ENCODE measurements around the gene TICAM2. TPM values are rescaled to one million over a fixed set of nuclear protein-coding genes. Genes with fewer than 3 reads are reported as not detected.
A peak's percentile ranks its signal among the peaks of the same experiment; 100 is the strongest.

Gene TICAM2
- total and polyA plus RNA-seq, 10 donors: 2.9 to 9.2 (median 5.3) TPM

DNA sequence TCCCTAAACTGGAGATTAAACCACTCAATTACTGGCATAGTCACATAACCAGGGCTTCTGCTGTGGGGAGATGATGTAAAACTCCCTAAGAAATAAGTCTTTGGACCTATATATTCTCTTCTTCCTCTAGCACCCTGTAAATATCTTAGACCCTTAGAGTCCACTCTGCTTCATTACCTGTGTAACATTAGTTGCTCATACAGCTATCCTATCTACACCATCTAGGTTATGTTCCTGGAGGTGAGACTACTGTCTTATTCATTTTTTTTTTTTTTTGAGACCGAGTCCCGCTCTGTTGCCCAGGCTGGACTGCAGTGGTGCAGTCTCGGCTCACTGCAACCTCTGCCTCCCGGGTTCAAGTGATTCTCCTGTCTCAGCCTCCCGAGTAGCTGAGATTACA, 9.6 kb upstream of the TICAM2 start:
- no peaks in the 10 kb centered on the region for H3K9me3 ChIP-seq
- WGBS, 5 donors: 89 to 97% (median 95%) methylated on average over 5 of the region's 5 CpGs
- H3K36me3 ChIP-seq: peaks cover 2 to 59% (median 16%) of the 10 kb centered on the region in 6 donors
- H3K4me1 ChIP-seq: no peaks in the 10 kb centered on the region
- DNase-seq: no peak
- H3K27me3 ChIP-seq (replicated peaks in 1 of 7): no peaks in the 10 kb centered on the region
- no peak overlapping the region for H3K27ac ChIP-seq
- TF ChIP-seq, protein P1, sequence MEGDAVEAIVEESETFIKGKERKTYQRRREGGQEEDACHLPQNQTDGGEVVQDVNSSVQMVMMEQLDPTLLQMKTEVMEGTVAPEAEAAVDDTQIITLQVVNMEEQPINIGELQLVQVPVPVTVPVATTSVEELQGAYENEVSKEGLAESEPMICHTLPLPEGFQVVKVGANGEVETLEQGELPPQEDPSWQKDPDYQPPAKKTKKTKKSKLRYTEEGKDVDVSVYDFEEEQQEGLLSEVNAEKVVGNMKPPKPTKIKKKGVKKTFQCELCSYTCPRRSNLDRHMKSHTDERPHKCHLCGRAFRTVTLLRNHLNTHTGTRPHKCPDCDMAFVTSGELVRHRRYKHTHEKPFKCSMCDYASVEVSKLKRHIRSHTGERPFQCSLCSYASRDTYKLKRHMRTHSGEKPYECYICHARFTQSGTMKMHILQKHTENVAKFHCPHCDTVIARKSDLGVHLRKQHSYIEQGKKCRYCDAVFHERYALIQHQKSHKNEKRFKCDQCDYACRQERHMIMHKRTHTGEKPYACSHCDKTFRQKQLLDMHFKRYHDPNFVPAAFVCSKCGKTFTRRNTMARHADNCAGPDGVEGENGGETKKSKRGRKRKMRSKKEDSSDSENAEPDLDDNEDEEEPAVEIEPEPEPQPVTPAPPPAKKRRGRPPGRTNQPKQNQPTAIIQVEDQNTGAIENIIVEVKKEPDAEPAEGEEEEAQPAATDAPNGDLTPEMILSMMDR (IDR thresholded peaks at IDR 0.05 in 8 of 11, conservative IDR thresholded peaks at IDR 0.05 in 3 of 11): no peak
- no peak for TF ChIP-seq POLR2A (IDR thresholded peaks at IDR 0.05)
- TF ChIP-seq POLR2AphosphoS5 (IDR thresholded peaks at IDR 0.05): no peak
- intact Hi-C loops (cut with DNase I; ENCODE audit: low total_unique reads): no loop called here
- no peak overlapping the region for H3K4me3 ChIP-seq

DNA sequence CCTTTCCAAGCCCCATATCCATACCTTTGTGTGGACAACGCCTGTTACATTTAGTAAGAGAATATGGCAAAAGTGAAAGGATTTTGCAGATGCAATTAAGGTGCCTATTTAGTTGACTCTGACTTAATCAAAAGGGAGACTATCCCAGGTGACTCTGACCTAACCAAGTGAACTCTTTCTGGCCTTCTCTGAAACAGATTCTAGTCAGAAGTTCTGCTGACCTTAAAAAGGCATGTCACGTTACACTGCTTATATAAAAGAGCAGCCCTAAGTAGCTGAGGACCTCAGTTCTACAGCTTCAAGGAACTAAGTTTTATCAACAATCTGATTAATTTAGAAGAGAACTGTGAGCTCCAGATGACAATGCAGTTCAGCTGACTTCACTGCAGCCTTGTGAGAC, 5.7 kb upstream of the TICAM2 start:
- no peaks in the 10 kb centered on the region for H3K9me3 ChIP-seq
- H3K4me3 ChIP-seq: no peak overlapping the region
- peaks cover 0 to 20% (median 5%) of the 10 kb centered on the region in 6 donors for H3K36me3 ChIP-seq
- H3K4me1 ChIP-seq: peaks cover 4 to 20% (median 9%) of the 10 kb centered on the region in 6 donors
- DNase-seq: no peak
- intact Hi-C loops (cut with DNase I; ENCODE audit: low total_unique reads): no loop called here
- TF ChIP-seq POLR2A (IDR thresholded peaks at IDR 0.05) (no peak), POLR2AphosphoS5 (IDR thresholded peaks at IDR 0.05) (no peak)
- TF ChIP-seq, protein P1 (IDR thresholded peaks at IDR 0.05 in 8 of 11, conservative IDR thresholded peaks at IDR 0.05 in 3 of 11): no peak
- WGBS, 5 donors: 90 to 95% (median 90%) methylated on average over 2 of the region's 2 CpGs
- no peaks in the 10 kb centered on the region for H3K27me3 ChIP-seq (replicated peaks in 1 of 7)
- H3K27ac ChIP-seq: peak overlapping the region in 1 of 8 donors; percentile 5

DNA sequence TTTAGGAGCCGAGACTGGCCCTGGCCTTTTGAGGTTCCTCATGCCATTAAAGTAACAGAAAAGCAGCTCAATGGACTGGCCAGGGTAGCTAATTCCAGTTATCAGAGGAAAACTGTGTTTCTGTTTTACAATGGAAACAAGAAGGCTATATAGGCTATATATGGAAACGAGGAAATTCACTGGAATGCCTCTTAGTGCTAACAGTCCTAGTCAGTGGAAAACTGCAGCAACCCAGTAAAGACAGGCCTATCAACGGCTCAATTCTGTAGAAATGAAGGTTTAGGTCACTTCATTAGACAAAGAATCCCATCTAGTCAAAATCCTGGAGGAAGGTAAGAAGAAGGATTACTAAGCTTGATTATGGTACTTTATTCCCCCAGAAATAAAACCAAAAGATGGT, 3.2 kb upstream of the TICAM2 start:
- no peak for DNase-seq
- intact Hi-C loops (cut with DNase I; ENCODE audit: low total_unique reads): no loop called here
- Histone ChIP-seq H3K9me3 (no peaks in the 10 kb centered on the region), H3K4me3 (no peak overlapping the region), H3K27me3 (replicated peaks in 1 of 7) (no peaks in the 10 kb centered on the region), H3K36me3 (no peaks in the 10 kb centered on the region), H3K27ac (peak overlapping the region in 1 of 8 donors; percentile 11), H3K4me1 (peaks cover 8 to 41% (median 28%) of the 10 kb centered on the region in 6 donors)
- WGBS, 5 donors: 92 to 97% (median 94%) methylated on average over 3 of the region's 3 CpGs
- TF ChIP-seq POLR2AphosphoS5 (IDR thresholded peaks at IDR 0.05): no peak
- TF ChIP-seq, protein P1 (IDR thresholded peaks at IDR 0.05 in 8 of 11, conservative IDR thresholded peaks at IDR 0.05 in 3 of 11): no peak
- TF ChIP-seq POLR2A (IDR thresholded peaks at IDR 0.05): no peak

DNA sequence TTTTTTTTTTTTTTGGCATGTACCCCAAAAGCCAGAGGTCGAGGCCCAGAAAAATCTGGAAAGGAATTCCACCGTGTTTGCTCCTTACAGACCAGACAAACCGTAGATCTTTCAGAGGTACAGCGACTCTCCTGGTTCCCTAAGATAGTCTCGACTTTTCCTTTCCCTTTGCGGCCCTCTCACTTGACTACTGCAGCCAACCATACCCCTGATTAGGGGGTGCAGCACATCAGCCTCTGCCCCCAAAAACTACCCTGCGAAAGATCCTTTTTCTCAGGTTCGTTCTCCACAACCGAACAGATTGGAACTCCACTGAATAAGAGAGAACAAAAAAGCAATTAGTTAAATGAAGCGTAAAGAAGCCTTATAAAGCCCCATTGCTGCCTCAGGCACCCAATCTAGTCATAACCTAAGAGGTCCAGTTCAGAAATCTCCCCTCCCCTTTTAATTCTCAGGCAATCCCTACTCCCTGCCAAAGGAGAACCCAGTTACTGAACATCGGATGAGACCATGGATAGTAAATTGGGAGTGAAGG, 379 bp upstream of the TICAM2 start:
- H3K4me3 ChIP-seq: peak overlapping the region; percentile 58 to 80 (median 68)
- no peaks in the 10 kb centered on the region for H3K36me3 ChIP-seq

More for the DNA sequence above, 379 bp upstream of the TICAM2 start:
- H3K4me1 ChIP-seq: peaks cover 8 to 60% (median 45%) of the 10 kb centered on the region in 6 donors
- H3K27ac ChIP-seq: peak overlapping the region; percentile 84 to 94 (median 92)
- H3K9me3 ChIP-seq: no peaks in the 10 kb centered on the region
- WGBS, 5 donors: 38 to 50% (median 44%) methylated on average over 11 of the region's 11 CpGs
- no peak for DNase-seq
- H3K27me3 ChIP-seq (replicated peaks in 1 of 7): no peaks in the 10 kb centered on the region
- intact Hi-C loops (cut with DNase I; ENCODE audit: low total_unique reads): no loop called here
- TF ChIP-seq, protein P1 (IDR thresholded peaks at IDR 0.05 in 8 of 11, conservative IDR thresholded peaks at IDR 0.05 in 3 of 11): no peak
- no peak for TF ChIP-seq POLR2AphosphoS5 (IDR thresholded peaks at IDR 0.05)

Data from spleen (tissue), 11 donors.